SK-N-SH (cell line): ENCODE data around the gene ZNF33A.
"Not testable (repeated sequence)": the region's sequence is repeated elsewhere in the genome, so short reads cannot be mapped to it uniquely, and the experiment has no call there.

Experiments
- CTCF ChIP-seq: fragments of 200-600 bp; sonication (generic); IDR thresholded peaks from 2 replicates; pipeline ENCODE4 v1.6.1; 2017; ENCODE audit warnings: antibody characterized with exemption, mild to moderate bottlenecking, moderate library complexity
- EP300 ChIP-seq, 2 experiments: IDR thresholded peaks; 2 replicates each; pipeline versions ENCODE4 v1.4.0 to v1.6.1; 2012; ENCODE audit warnings: borderline replicate concordance in 1 of 2, low read depth in 1 of 2, low read length in 1 of 2
- GABPA ChIP-seq: IDR thresholded peaks from 2 replicates; pipeline ENCODE4 v1.4.0; 2012; ENCODE audit warnings: low read depth, mild to moderate bottlenecking
- MEF2A ChIP-seq: IDR thresholded peaks from 2 replicates; pipeline ENCODE4 v1.4.0; 2012; ENCODE audit warnings: low read depth, borderline replicate concordance
- RAD21 ChIP-seq: IDR thresholded peaks from 2 replicates; pipeline ENCODE4 v1.6.1; 2012; ENCODE audit warnings: mild to moderate bottlenecking, low read length
- RCOR1 ChIP-seq: fragments of 150-350 bp; IDR thresholded peaks from 2 replicates; pipeline ENCODE4 v1.6.1; 2017; ENCODE audit warnings: antibody characterized with exemption, low read length
- RXRA ChIP-seq: IDR thresholded peaks from 2 replicates; pipeline ENCODE4 v1.4.0; 2012; ENCODE audit warnings: low read depth, mild to moderate bottlenecking, borderline replicate concordance
- SIN3A ChIP-seq: IDR thresholded peaks from 2 replicates; pipeline ENCODE4 v1.6.1; 2012; ENCODE audit warnings: low read depth, mild to moderate bottlenecking, low read length, moderate library complexity, borderline replicate concordance
- TAF1 ChIP-seq: IDR thresholded peaks from 2 replicates; pipeline ENCODE4 v1.6.1; 2012; ENCODE audit warnings: low read depth, mild to moderate bottlenecking, low read length, moderate library complexity, borderline replicate concordance
- USF1 ChIP-seq: IDR thresholded peaks from 2 replicates; pipeline ENCODE4 v1.4.0; 2012; ENCODE audit warnings: low read depth, borderline replicate concordance
- USF2 ChIP-seq: fragments of 150-350 bp; IDR thresholded peaks from 2 replicates; pipeline ENCODE4 v1.6.1; 2017; ENCODE audit warnings: antibody characterized with exemption, low read length, low read depth, borderline replicate concordance
- ZBTB33 ChIP-seq: IDR thresholded peaks from 2 replicates; pipeline ENCODE4 v1.4.0; 2012; ENCODE audit warnings: low read depth, borderline replicate concordance

DNA sequence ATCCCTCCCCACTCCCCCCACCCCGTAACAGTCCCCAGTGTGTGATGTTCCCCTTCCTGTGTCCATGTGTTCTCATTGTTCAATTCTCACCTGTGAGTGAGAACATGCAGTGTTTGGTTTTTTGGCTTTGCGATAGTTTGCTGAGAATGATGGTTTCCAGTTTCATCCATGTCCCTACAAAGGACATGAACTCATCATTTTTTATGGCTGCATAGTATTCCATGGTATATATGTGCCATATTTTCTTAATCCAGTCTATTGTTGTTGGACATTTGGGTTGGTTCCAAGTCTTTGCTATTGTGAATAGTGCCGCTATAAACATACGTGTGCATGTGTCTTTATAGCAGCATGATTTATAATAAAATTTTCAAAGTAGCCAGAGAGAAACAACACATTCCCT lies 8.6 kb downstream of the ZNF33A start:
- not testable (repeated sequence) for TF ChIP-seq RCOR1; RAD21; TAF1; USF2; RXRA; CTCF; GABPA; USF1; MEF2A; ZBTB33; SIN3A; EP300 (IDR thresholded peaks at IDR 0.05; ENCODE audit: borderline replicate concordance in 1 of 2, low read depth in 1 of 2, low read length in 1 of 2)
